ENCODE results near the gene MNX1. TPM values are rescaled to one million over a fixed set of nuclear protein-coding genes. Genes with fewer than 3 reads are reported as not detected.

The MNX1 gene
- total RNA-seq, 2 experiments from 2014 or later: 4.4 to 4.7 TPM

- no peak overlapping the region for H3K4me3 ChIP-seq (ENCODE audit: low read depth, low read length, poor library complexity, severe bottlenecking)
- no peaks in the 10 kb centered on the region for H3K36me3 ChIP-seq (ENCODE audit: insufficient read depth, low read length)
- no peaks in the 10 kb centered on the region for H3K9me2 ChIP-seq (ENCODE audit: insufficient read depth, low read length)
- H3K27ac ChIP-seq (ENCODE audit: low read depth, low read length, poor library complexity, severe bottlenecking): no peak overlapping the region
- H4K20me1 ChIP-seq (ENCODE audit: insufficient read depth, low read length): no peaks in the 10 kb centered on the region
- H3K9me3 ChIP-seq (ENCODE audit: low read length): no peaks in the 10 kb centered on the region
- H3K4me1 ChIP-seq (ENCODE audit: insufficient read depth, low read length, poor library complexity, severe bottlenecking): no peaks in the 10 kb centered on the region
- no peak for DNase-seq (ENCODE audit: low spot score)
- H3K4me2 ChIP-seq (ENCODE audit: low read length): no peak overlapping the region
- intact Hi-C loops (cut with micrococcal nuclease; ENCODE audit: unreplicated experiment): no loop called here
- ChIA-PET CTCF (ENCODE audit: unreplicated experiment) (no interaction called here), POLR2A (interaction anchor here (0.7 kb wide), 1 partner anchor 703 kb away, joined by 3 read pairs; no protein-coding TSS in a partner anchor)
- TF ChIP-seq CTCF (conservative IDR thresholded peaks at IDR 0.05; ENCODE audit: low read length) (no peak), EZH2phosphoT487 (IDR thresholded peaks at IDR 0.05; ENCODE audit: borderline replicate concordance, low read depth, low read length) (no peak)
- H2AFZ ChIP-seq (ENCODE audit: low read length): no peak overlapping the region
- H3K79me2 ChIP-seq (ENCODE audit: insufficient read depth, low read depth, low read length): no peaks in the 10 kb centered on the region
- no TSS peak for BruUV-seq (replicated peaks)
These were observed 45.8 kb upstream of the MNX1 start for GRCh38 chr7:157056246-157056645.

- intact Hi-C loops (cut with micrococcal nuclease; ENCODE audit: unreplicated experiment): no loop called here
- POLR2A ChIA-PET: no interaction called here
- BruUV-seq (replicated peaks): no TSS peak
- Histone ChIP-seq H3K4me2 (ENCODE audit: low read length) (no peak overlapping the region), H3K9me2 (ENCODE audit: insufficient read depth, low read length) (no peaks in the 10 kb centered on the region), H3K79me2 (ENCODE audit: insufficient read depth, low read depth, low read length) (no peaks in the 10 kb centered on the region), H3K4me3 (ENCODE audit: low read depth, low read length, poor library complexity, severe bottlenecking) (no peak overlapping the region), H3K9me3 (ENCODE audit: low read length) (no peaks in the 10 kb centered on the region), H3K27ac (ENCODE audit: low read depth, low read length, poor library complexity, severe bottlenecking) (no peak overlapping the region), H2AFZ (ENCODE audit: low read length) (no peak overlapping the region), H3K4me1 (ENCODE audit: insufficient read depth, low read length, poor library complexity, severe bottlenecking) (no peaks in the 10 kb centered on the region), H4K20me1 (ENCODE audit: insufficient read depth, low read length) (no peaks in the 10 kb centered on the region), H3K36me3 (ENCODE audit: insufficient read depth, low read length) (no peaks in the 10 kb centered on the region)
- no peak for TF ChIP-seq EZH2phosphoT487 (IDR thresholded peaks at IDR 0.05; ENCODE audit: borderline replicate concordance, low read depth, low read length)
- no peak for TF ChIP-seq CTCF (conservative IDR thresholded peaks at IDR 0.05; ENCODE audit: low read length)
- no peak for DNase-seq (ENCODE audit: low spot score)
- CTCF ChIA-PET (ENCODE audit: unreplicated experiment): no interaction called here
These were observed 44.5 kb upstream of the MNX1 start for GRCh38 chr7:157054927-157055326.

- POLR2A ChIA-PET: no interaction called here
- no peaks in the 10 kb centered on the region for H3K9me2 ChIP-seq (ENCODE audit: insufficient read depth, low read length)
These were observed 42.7 kb upstream of the MNX1 start for GRCh38 chr7:157053118-157053517.

More at GRCh38 chr7:157053118-157053517, 42.7 kb upstream of the MNX1 start:
- no peak for DNase-seq (ENCODE audit: low spot score)
- CTCF ChIA-PET (ENCODE audit: unreplicated experiment): no interaction called here
- Histone ChIP-seq H3K36me3 (ENCODE audit: insufficient read depth, low read length) (no peaks in the 10 kb centered on the region), H3K79me2 (ENCODE audit: insufficient read depth, low read depth, low read length) (no peaks in the 10 kb centered on the region), H3K9me3 (ENCODE audit: low read length) (no peaks in the 10 kb centered on the region), H2AFZ (ENCODE audit: low read length) (no peak overlapping the region), H3K4me2 (ENCODE audit: low read length) (no peak overlapping the region), H4K20me1 (ENCODE audit: insufficient read depth, low read length) (no peaks in the 10 kb centered on the region), H3K4me1 (ENCODE audit: insufficient read depth, low read length, poor library complexity, severe bottlenecking) (no peaks in the 10 kb centered on the region), H3K27ac (ENCODE audit: low read depth, low read length, poor library complexity, severe bottlenecking) (no peak overlapping the region), H3K4me3 (ENCODE audit: low read depth, low read length, poor library complexity, severe bottlenecking) (no peak overlapping the region)
- no TSS peak for BruUV-seq (replicated peaks)
- intact Hi-C loops (cut with micrococcal nuclease; ENCODE audit: unreplicated experiment): no loop called here
- TF ChIP-seq EZH2phosphoT487 (IDR thresholded peaks at IDR 0.05; ENCODE audit: borderline replicate concordance, low read depth, low read length): no peak
- TF ChIP-seq CTCF (conservative IDR thresholded peaks at IDR 0.05; ENCODE audit: low read length): no peak

Data from OCI-LY7 (cell line).